NCI-H82 (cell line): ENCODE results near the gene SCN1B.

ENCODE experiments used
- DNase-seq: peaks from one replicate; lab custom pipeline; 2025; lab: John Stamatoyannopoulos, UW

SCN1B gene

GRCh38 chr19:35053667-35054293 lies 23.5 kb downstream of the SCN1B start:
- no peak for DNase-seq

- no peak for DNase-seq
Observed at GRCh38 chr19:35054626-35055025, 24.4 kb downstream of the SCN1B start.

- peak; percentile 57 for DNase-seq
Observed at GRCh38 chr19:35055715-35056179, 25.5 kb downstream of the SCN1B start.

GRCh38 chr19:35056513-35057063 lies 26.3 kb downstream of the SCN1B start:
- DNase-seq, result peak; percentile 77

- no peak for DNase-seq
Observed at GRCh38 chr19:35058370-35058769, 28.1 kb downstream of the SCN1B start.

GRCh38 chr19:35059006-35059798 lies 28.9 kb downstream of the SCN1B start:
- DNase-seq, result peak; percentile 74

- DNase-seq, result no peak
Observed at GRCh38 chr19:35059799-35060091, 29.5 kb downstream of the SCN1B start.

- no peak for DNase-seq
Observed at GRCh38 chr19:35060160-35060855, 30.0 kb downstream of the SCN1B start.

GRCh38 chr19:35061583-35062373 lies 31.5 kb downstream of the SCN1B start:
- DNase-seq, result no peak

GRCh38 chr19:35062942-35063341 lies 32.7 kb downstream of the SCN1B start:
- no peak for DNase-seq

- DNase-seq, result no peak
Observed at GRCh38 chr19:35063940-35064818, 33.9 kb downstream of the SCN1B start.

GRCh38 chr19:35065574-35065973 lies 35.3 kb downstream of the SCN1B start:
- DNase-seq, result no peak

GRCh38 chr19:35066121-35066520 lies 35.9 kb downstream of the SCN1B start:
- no peak for DNase-seq

GRCh38 chr19:35066691-35067563 lies 36.7 kb downstream of the SCN1B start:
- peak; percentile 94 for DNase-seq

GRCh38 chr19:35068941-35069634 lies 38.8 kb downstream of the SCN1B start:
- no peak for DNase-seq

GRCh38 chr19:35069696-35070095 lies 39.4 kb downstream of the SCN1B start:
- no peak for DNase-seq

GRCh38 chr19:35070471-35070870 lies 40.2 kb downstream of the SCN1B start:
- DNase-seq, result no peak

- no peak for DNase-seq
Observed at GRCh38 chr19:35073516-35073915, 43.2 kb downstream of the SCN1B start.

- DNase-seq, result no peak
Observed at GRCh38 chr19:35073941-35074340, 43.7 kb downstream of the SCN1B start.
